IPS DF 19.7 (cell line): ENCODE measurements around the gene SMC2.
A peak's percentile ranks its signal among the peaks of the same experiment; 100 is the strongest.

ENCODE experiments used
- DNase-seq: peaks from one replicate; pipeline ENCODE4 v3.0.0-alpha.2; 2013; ENCODE audit warnings: low read depth, low spot score

The SMC2 gene

GRCh38 chr9:104093647-104094533, at the start of gene SMC2:
Gene SMC2, plus strand, starts transcription at chr9:104094309. Its CDS starts 1,076 bp downstream, at chr9:104095385.
- DNase-seq: peak; percentile 35

GRCh38 chr9:104068546-104068945, 25.6 kb upstream of the SMC2 start:
- no peak for DNase-seq

- DNase-seq: no peak
Observed at GRCh38 chr9:104069288-104069687, 24.8 kb upstream of the SMC2 start.

GRCh38 chr9:104071589-104071988, 22.5 kb upstream of the SMC2 start:
- no peak for DNase-seq

- DNase-seq: no peak
Observed at GRCh38 chr9:104073098-104073769, 20.9 kb upstream of the SMC2 start.

- DNase-seq: no peak
Observed at GRCh38 chr9:104073770-104074133, 20.4 kb upstream of the SMC2 start.

GRCh38 chr9:104074876-104075275, 19.2 kb upstream of the SMC2 start:
- no peak for DNase-seq

- no peak for DNase-seq
Observed at GRCh38 chr9:104075801-104076753, 18.0 kb upstream of the SMC2 start.

- no peak for DNase-seq
Observed at GRCh38 chr9:104078596-104078995, 15.5 kb upstream of the SMC2 start.

- DNase-seq: no peak
Observed at GRCh38 chr9:104080983-104081382, 13.1 kb upstream of the SMC2 start.

- DNase-seq: no peak
Observed at GRCh38 chr9:104082168-104082567, 11.9 kb upstream of the SMC2 start.

GRCh38 chr9:104085525-104085924, 8.6 kb upstream of the SMC2 start:
- DNase-seq: no peak

- DNase-seq: no peak
Observed at GRCh38 chr9:104087894-104088293, 6.2 kb upstream of the SMC2 start.

- DNase-seq: no peak
Observed at GRCh38 chr9:104088416-104088815, 5.7 kb upstream of the SMC2 start.

- DNase-seq: no peak
Observed at GRCh38 chr9:104090578-104090977, 3.5 kb upstream of the SMC2 start.

GRCh38 chr9:104091116-104091515, 3.0 kb upstream of the SMC2 start:
- DNase-seq: no peak

- no peak for DNase-seq
Observed at GRCh38 chr9:104091708-104092107, 2.4 kb upstream of the SMC2 start.

- no peak for DNase-seq
Observed at GRCh38 chr9:104092192-104092591, 1.9 kb upstream of the SMC2 start.

GRCh38 chr9:104092875-104093600, 1.1 kb upstream of the SMC2 start:
- no peak for DNase-seq

GRCh38 chr9:104094534-104095015, 466 bp downstream of the SMC2 start:
- DNase-seq: no peak

- DNase-seq: no peak
Observed at GRCh38 chr9:104099630-104100029, 5.5 kb downstream of the SMC2 start.
